Epithelial cell of proximal tubule (primary cell): ENCODE data around the gene PCSK5. TPM values are rescaled to one million over a fixed set of nuclear protein-coding genes. Genes with fewer than 3 reads are reported as not detected.
A peak's percentile ranks its signal among the peaks of the same experiment; 100 is the strongest.

Experiments used
- DNase-seq: peaks from one replicate; pipeline ENCODE4 v3.0.0-alpha.2; 2011; ENCODE audit warnings: low read depth
- H3K4me3 ChIP-seq: 2 replicates; pipeline ENCODE4 v1.5.1; 2011; ENCODE audit warnings: low read depth, mild to moderate bottlenecking, low read length
- total RNA-seq: library from RNA; depleted of rRNA; stranded (reverse); fragments of >200 nt; gene quantifications from 2 replicates; pipeline ENCODE4 v1.2.3, GENCODE V29; 2015
- TF ChIP-seq, protein P1 (sequence below): conservative IDR thresholded peaks from 2 replicates; pipeline ENCODE4 v1.5.1; 2012; ENCODE audit warnings: low read depth, mild to moderate bottlenecking, low read length

PCSK5 gene
- total RNA-seq, 1 donor from 2014 or later: 23.2 TPM

DNA sequence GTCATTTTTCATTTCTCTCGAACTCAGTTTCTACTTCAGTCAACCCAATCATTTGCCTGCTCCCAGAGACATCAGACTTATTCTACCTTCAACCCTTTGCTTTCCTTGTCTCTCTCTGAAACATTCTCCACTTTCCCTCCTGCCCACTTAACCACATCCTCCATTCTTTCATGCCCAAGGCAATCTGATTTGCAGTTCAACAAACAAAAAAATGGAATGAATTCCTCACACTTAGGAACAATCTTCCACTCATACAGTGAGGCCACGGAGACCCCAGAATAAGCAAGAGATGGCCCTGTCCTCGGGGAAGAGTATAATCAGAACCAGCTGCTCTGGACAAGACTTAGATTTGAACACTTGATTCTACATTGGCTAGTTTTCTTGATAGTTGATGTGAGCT is 323.3 kb downstream of the PCSK5 start:
- TF ChIP-seq, protein P1, sequence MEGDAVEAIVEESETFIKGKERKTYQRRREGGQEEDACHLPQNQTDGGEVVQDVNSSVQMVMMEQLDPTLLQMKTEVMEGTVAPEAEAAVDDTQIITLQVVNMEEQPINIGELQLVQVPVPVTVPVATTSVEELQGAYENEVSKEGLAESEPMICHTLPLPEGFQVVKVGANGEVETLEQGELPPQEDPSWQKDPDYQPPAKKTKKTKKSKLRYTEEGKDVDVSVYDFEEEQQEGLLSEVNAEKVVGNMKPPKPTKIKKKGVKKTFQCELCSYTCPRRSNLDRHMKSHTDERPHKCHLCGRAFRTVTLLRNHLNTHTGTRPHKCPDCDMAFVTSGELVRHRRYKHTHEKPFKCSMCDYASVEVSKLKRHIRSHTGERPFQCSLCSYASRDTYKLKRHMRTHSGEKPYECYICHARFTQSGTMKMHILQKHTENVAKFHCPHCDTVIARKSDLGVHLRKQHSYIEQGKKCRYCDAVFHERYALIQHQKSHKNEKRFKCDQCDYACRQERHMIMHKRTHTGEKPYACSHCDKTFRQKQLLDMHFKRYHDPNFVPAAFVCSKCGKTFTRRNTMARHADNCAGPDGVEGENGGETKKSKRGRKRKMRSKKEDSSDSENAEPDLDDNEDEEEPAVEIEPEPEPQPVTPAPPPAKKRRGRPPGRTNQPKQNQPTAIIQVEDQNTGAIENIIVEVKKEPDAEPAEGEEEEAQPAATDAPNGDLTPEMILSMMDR: no peak
- no peak for DNase-seq
- no peak overlapping the region for H3K4me3 ChIP-seq

GRCh38 chr9:76215066-76215465 is 324.6 kb downstream of the PCSK5 start:
- TF ChIP-seq, protein P1: no peak
- no peak overlapping the region for H3K4me3 ChIP-seq
- peak; percentile 3 for DNase-seq

DNA sequence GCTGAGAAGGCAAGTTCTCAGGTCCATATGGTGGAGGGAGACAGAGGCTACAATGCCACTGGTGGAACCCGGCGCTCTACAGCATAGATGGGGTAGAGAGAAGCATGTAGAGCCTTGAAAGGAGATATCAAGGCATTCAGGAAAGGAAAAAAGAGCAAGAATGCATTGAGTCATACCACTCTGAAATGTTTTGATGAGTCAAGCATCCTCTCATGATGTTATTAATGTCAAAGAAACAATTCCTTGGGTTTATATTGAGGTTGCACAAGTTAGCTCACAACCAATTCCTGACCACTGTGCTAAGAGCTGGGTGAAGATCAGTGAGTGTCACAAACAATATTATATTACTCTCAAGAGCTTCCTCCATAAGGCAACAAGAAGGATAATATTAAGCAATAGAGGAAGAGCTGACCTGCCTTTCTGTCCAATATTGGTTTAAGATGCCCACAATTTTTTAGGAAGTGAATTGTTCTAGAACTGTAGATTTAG is 325.7 kb downstream of the PCSK5 start:
- no peak overlapping the region for H3K4me3 ChIP-seq
- DNase-seq: peak; percentile 64
- TF ChIP-seq, protein P1: no peak

- no peak overlapping the region for H3K4me3 ChIP-seq
- no peak for DNase-seq
- TF ChIP-seq, protein P1: no peak
These were observed 327.8 kb downstream of the PCSK5 start for GRCh38 chr9:76218117-76218885.

GRCh38 chr9:76218886-76219445 is 328.5 kb downstream of the PCSK5 start:
- no peak overlapping the region for H3K4me3 ChIP-seq
- no peak for DNase-seq
- TF ChIP-seq, protein P1: no peak

DNA sequence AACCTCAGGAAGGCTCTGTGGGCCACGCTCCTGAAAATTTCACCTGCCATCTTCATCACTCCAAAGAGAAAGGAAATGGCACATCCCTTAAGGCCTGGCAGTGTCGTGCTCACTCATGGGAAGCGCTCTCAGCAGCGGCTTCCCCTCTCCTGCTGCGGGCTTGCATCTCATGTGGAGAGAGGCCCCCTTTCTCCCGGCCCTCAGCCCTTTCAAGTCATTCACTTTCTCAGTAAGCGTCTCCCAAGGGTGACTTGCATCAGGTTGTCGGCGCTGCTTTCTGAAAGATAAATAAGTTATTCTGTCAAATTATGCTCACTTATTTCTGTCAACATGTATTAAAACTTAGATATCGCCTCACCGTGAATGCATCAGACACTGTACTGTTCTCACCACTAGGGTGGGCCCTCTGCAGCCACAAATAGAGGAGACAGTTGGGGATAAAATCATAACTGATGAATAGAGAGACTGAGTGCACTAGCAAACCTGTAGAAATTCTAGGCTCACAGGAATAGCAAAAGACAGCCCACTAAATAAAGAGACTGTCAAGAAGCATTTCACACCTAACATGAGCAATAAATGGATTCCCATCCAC is 329.2 kb downstream of the PCSK5 start:
- TF ChIP-seq, protein P1: peak; percentile 35
- no peak for DNase-seq
- H3K4me3 ChIP-seq: no peak overlapping the region
